Liver (tissue), 9 donors: ENCODE data around the gene AP3M1. TPM values are rescaled to one million over a fixed set of nuclear protein-coding genes. Genes with fewer than 3 reads are reported as not detected.

Experiments used
- DNase-seq: peaks from one replicate; pipeline ENCODE4 v3.0.0-alpha.2; 2017; ENCODE audit warnings: low spot score
- H3K27ac ChIP-seq, 2 donors: one replicate each; pipeline ENCODE4 v1.7.0; 2013; ENCODE audit warnings: inconsistent platforms in 2 of 2, low read length in 2 of 2, control low read depth in 1 of 2, low read depth in 1 of 2, mild to moderate bottlenecking in 1 of 2
- H3K27me3 ChIP-seq, 4 donors: one replicate each; pipeline versions ENCODE4 v1.6.1 to v1.7.0; 2013; ENCODE audit warnings: low read length in 3 of 4, inconsistent platforms in 1 of 4, mild to moderate bottlenecking in 1 of 4, moderate library complexity in 1 of 4; ENCODE audit not compliant: control insufficient read depth in 4 of 4, insufficient read depth in 4 of 4
- H3K36me3 ChIP-seq, 4 donors: one replicate each; pipeline versions ENCODE4 v1.6.1 to v1.7.0; 2013; ENCODE audit warnings: low read length in 3 of 4, mild to moderate bottlenecking in 3 of 4, low read depth in 1 of 4, moderate library complexity in 1 of 4; ENCODE audit not compliant: control insufficient read depth in 4 of 4, insufficient read depth in 3 of 4
- H3K4me1 ChIP-seq, 4 donors: one replicate each; pipeline versions ENCODE4 v1.6.1 to v1.7.0; 2013; ENCODE audit warnings: low read length in 3 of 4, mild to moderate bottlenecking in 3 of 4, moderate library complexity in 1 of 4; ENCODE audit not compliant: control insufficient read depth in 4 of 4, insufficient read depth in 4 of 4
- H3K4me3 ChIP-seq, 3 donors: one replicate each; pipeline versions ENCODE4 v1.6.1 to v1.7.0; 2013; ENCODE audit warnings: low read length in 3 of 3, control low read depth in 1 of 3, low read depth in 1 of 3, mild to moderate bottlenecking in 1 of 3
- H3K9ac ChIP-seq, 2 donors: one replicate each; pipeline ENCODE4 v1.7.0; 2013; ENCODE audit warnings: low read length in 2 of 2, mild to moderate bottlenecking in 2 of 2, moderate library complexity in 2 of 2, control low read depth in 1 of 2, low read depth in 1 of 2
- H3K9me3 ChIP-seq, 4 donors: one replicate each; pipeline versions ENCODE4 v1.6.1 to v1.7.0; 2013; ENCODE audit warnings: low read length in 3 of 4; ENCODE audit not compliant: control insufficient read depth in 4 of 4
- EGR1 ChIP-seq, 2 donors: IDR thresholded peaks; 2 replicates each; pipeline ENCODE4 v1.6.1; 2016 to 2018; ENCODE audit warnings: antibody characterized with exemption in 2 of 2, low read depth in 2 of 2
- FOXA1 ChIP-seq: IDR thresholded peaks from 2 replicates; pipeline ENCODE4 v1.6.1; 2016; ENCODE audit warnings: antibody characterized with exemption
- FOXA2 ChIP-seq: IDR thresholded peaks from 2 replicates; pipeline ENCODE4 v1.6.1; 2016; ENCODE audit warnings: antibody characterized with exemption
- GABPA ChIP-seq, 2 donors: IDR thresholded peaks in 1 of 2; conservative IDR thresholded peaks in 1 of 2; 2 replicates each; pipeline ENCODE4 v1.6.1; 2016; ENCODE audit warnings: antibody characterized with exemption in 2 of 2, mild to moderate bottlenecking in 1 of 2, moderate library complexity in 1 of 2
- HNF4A ChIP-seq, 2 donors: conservative IDR thresholded peaks; 2 replicates each; pipeline ENCODE4 v1.6.1; 2016; ENCODE audit warnings: antibody characterized with exemption in 2 of 2, mild to moderate bottlenecking in 2 of 2
- HNF4G ChIP-seq: IDR thresholded peaks from 2 replicates; pipeline ENCODE4 v1.6.1; 2016; ENCODE audit warnings: antibody characterized with exemption
- JUND ChIP-seq, 2 donors: IDR thresholded peaks; 2 replicates each; pipeline ENCODE4 v1.6.1; 2016; ENCODE audit warnings: antibody characterized with exemption in 2 of 2
- NR2F2 ChIP-seq: IDR thresholded peaks from 2 replicates; pipeline ENCODE4 v1.6.1; 2016; ENCODE audit warnings: antibody characterized with exemption
- RAD21 ChIP-seq, 2 donors: IDR thresholded peaks; 2 replicates each; pipeline ENCODE4 v1.6.1; 2016; ENCODE audit warnings: antibody characterized with exemption in 2 of 2, mild to moderate bottlenecking in 2 of 2
- REST ChIP-seq: IDR thresholded peaks from 2 replicates; pipeline ENCODE4 v1.6.1; 2016; ENCODE audit warnings: antibody characterized with exemption, mild to moderate bottlenecking
- RXRA ChIP-seq, 2 donors: IDR thresholded peaks; 2 replicates each; pipeline ENCODE4 v1.6.1; 2017 to 2018; ENCODE audit warnings: antibody characterized with exemption in 2 of 2, mild to moderate bottlenecking in 1 of 2
- SP1 ChIP-seq: IDR thresholded peaks from 2 replicates; pipeline ENCODE4 v1.6.1; 2018; ENCODE audit warnings: antibody characterized with exemption, mild to moderate bottlenecking
- TAF1 ChIP-seq: conservative IDR thresholded peaks from 2 replicates; pipeline ENCODE4 v1.6.1; 2016; ENCODE audit warnings: antibody characterized with exemption, mild to moderate bottlenecking
- YY1 ChIP-seq: IDR thresholded peaks from 2 replicates; pipeline ENCODE4 v1.6.1; 2016; ENCODE audit warnings: antibody characterized with exemption, mild to moderate bottlenecking
- ZBTB33 ChIP-seq: IDR thresholded peaks from 2 replicates; pipeline ENCODE4 v1.6.1; 2016; ENCODE audit warnings: antibody characterized with exemption
- whole genome bisulfite sequencing: extraction: QIAGEN DNeasy Blood & Tissue Kit; methylation state at CpG from one replicate; pipeline ENCODE4 v1.1.7; 2013; 5-methylcytosine and 5-hydroxymethylcytosine counted together
- polyA plus RNA-seq, 2 donors: library from polyadenylated mRNA; stranded (reverse) in 1 of 2; unstranded in 1 of 2; fragments of 200-250 nt in 1 of 2; fragments of >200 nt in 1 of 2; fragmentation: Nextera tagmentation in 1 of 2; extraction: Ambion mirVana in 1 of 2; gene quantifications; one replicate each; pipeline versions ENCODE4 v1.2.1 to v1.2.3, GENCODE V29; 2013 to 2015
- total RNA-seq, 2 donors: library from RNA; depleted of rRNA; stranded (reverse); fragments of >200 nt; gene quantifications; one replicate each; pipeline ENCODE4 v1.2.3, GENCODE V29; 2014
- TF ChIP-seq, protein P1 (sequence below): fragments of 150-350 bp; IDR thresholded peaks from 2 replicates; pipeline ENCODE4 v1.5.1; 2017; ENCODE audit warnings: improper control_type of control experiment, low read depth, low read length; ENCODE audit not compliant: missing input control
- TF ChIP-seq, protein P2 (sequence below): IDR thresholded peaks from 2 replicates; pipeline ENCODE4 v1.6.1; 2016; ENCODE audit warnings: antibody characterized with exemption
- TF ChIP-seq, protein P3 (sequence below): IDR thresholded peaks from 2 replicates; pipeline ENCODE4 v1.6.1; 2016; ENCODE audit warnings: antibody characterized with exemption
- donor health status: healthy.
- donor health status: healthy.
- donor health status: healthy.
- donor health status: healthy.
- donor health status: healthy.

Gene AP3M1
- total and polyA plus RNA-seq, 4 donors: 7.5 to 24.8 (median 16.6) TPM

GRCh38 chr10:74079936-74080590, 70.6 kb downstream of the AP3M1 start:
- no peaks in the 10 kb centered on the region for H3K27me3 ChIP-seq
- H3K4me3 ChIP-seq: no peak overlapping the region
- H3K9me3 ChIP-seq: no peaks in the 10 kb centered on the region
- WGBS: 78% methylated on average over 2 of the region's 2 CpGs
- no peak for DNase-seq
- TF ChIP-seq EGR1 (IDR thresholded peaks at IDR 0.05; ENCODE audit: low read depth in 2 of 2): no peak
- no peak for TF ChIP-seq ZBTB33
- TF ChIP-seq RXRA (IDR thresholded peaks at IDR 0.05): no peak
- TF ChIP-seq HNF4A (conservative IDR thresholded peaks at IDR 0.05): no peak
- no peak for TF ChIP-seq GABPA (IDR thresholded peaks at IDR 0.05 in 1 of 2, conservative IDR thresholded peaks at IDR 0.05 in 1 of 2)
- TF ChIP-seq, protein P1, sequence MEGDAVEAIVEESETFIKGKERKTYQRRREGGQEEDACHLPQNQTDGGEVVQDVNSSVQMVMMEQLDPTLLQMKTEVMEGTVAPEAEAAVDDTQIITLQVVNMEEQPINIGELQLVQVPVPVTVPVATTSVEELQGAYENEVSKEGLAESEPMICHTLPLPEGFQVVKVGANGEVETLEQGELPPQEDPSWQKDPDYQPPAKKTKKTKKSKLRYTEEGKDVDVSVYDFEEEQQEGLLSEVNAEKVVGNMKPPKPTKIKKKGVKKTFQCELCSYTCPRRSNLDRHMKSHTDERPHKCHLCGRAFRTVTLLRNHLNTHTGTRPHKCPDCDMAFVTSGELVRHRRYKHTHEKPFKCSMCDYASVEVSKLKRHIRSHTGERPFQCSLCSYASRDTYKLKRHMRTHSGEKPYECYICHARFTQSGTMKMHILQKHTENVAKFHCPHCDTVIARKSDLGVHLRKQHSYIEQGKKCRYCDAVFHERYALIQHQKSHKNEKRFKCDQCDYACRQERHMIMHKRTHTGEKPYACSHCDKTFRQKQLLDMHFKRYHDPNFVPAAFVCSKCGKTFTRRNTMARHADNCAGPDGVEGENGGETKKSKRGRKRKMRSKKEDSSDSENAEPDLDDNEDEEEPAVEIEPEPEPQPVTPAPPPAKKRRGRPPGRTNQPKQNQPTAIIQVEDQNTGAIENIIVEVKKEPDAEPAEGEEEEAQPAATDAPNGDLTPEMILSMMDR: no peak
- TF ChIP-seq NR2F2: no peak
- TF ChIP-seq REST: no peak
- TF ChIP-seq TAF1: no peak
- TF ChIP-seq RAD21 (IDR thresholded peaks at IDR 0.05): no peak
- peaks cover 4 to 22% (median 17%) of the 10 kb centered on the region in 4 donors for H3K4me1 ChIP-seq
- no peak overlapping the region for H3K9ac ChIP-seq
- H3K27ac ChIP-seq: no peak overlapping the region
- peaks cover 0 to 6% (median 1%) of the 10 kb centered on the region in 4 donors for H3K36me3 ChIP-seq

GRCh38 chr10:74079028-74079935, 71.3 kb downstream of the AP3M1 start:
- peaks cover 4 to 22% (median 17%) of the 10 kb centered on the region in 4 donors for H3K4me1 ChIP-seq
- no peaks in the 10 kb centered on the region for H3K9me3 ChIP-seq
- H3K4me3 ChIP-seq: no peak overlapping the region
- H3K36me3 ChIP-seq: peaks cover 0 to 6% (median 1%) of the 10 kb centered on the region in 4 donors
- DNase-seq: no peak
- no peaks in the 10 kb centered on the region for H3K27me3 ChIP-seq
- 81% methylated on average over 4 of the region's 4 CpGs for WGBS
- H3K27ac ChIP-seq: no peak overlapping the region
- no peak overlapping the region for H3K9ac ChIP-seq
- TF ChIP-seq REST: no peak
- TF ChIP-seq EGR1 (IDR thresholded peaks at IDR 0.05; ENCODE audit: low read depth in 2 of 2): no peak
- no peak for TF ChIP-seq JUND (IDR thresholded peaks at IDR 0.05)
- no peak for TF ChIP-seq SP1
- no peak for TF ChIP-seq HNF4A (conservative IDR thresholded peaks at IDR 0.05)
- TF ChIP-seq TAF1: no peak
- TF ChIP-seq RAD21 (IDR thresholded peaks at IDR 0.05): no peak
- TF ChIP-seq FOXA2: no peak
- TF ChIP-seq, protein P2, sequence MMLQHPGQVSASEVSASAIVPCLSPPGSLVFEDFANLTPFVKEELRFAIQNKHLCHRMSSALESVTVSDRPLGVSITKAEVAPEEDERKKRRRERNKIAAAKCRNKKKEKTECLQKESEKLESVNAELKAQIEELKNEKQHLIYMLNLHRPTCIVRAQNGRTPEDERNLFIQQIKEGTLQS: no peak
- no peak for TF ChIP-seq HNF4G
- TF ChIP-seq RXRA (IDR thresholded peaks at IDR 0.05): no peak
- TF ChIP-seq YY1: no peak
- TF ChIP-seq NR2F2: no peak
- TF ChIP-seq, protein P3, sequence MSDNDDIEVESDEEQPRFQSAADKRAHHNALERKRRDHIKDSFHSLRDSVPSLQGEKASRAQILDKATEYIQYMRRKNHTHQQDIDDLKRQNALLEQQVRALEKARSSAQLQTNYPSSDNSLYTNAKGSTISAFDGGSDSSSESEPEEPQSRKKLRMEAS: no peak
- TF ChIP-seq GABPA (IDR thresholded peaks at IDR 0.05 in 1 of 2, conservative IDR thresholded peaks at IDR 0.05 in 1 of 2): no peak
- TF ChIP-seq FOXA1: no peak
